ENCODE measurements around the gene CCDC88C. TPM values are rescaled to one million over a fixed set of nuclear protein-coding genes. Genes with fewer than 3 reads are reported as not detected.

CCDC88C gene
- total and polyA plus RNA-seq, 2 donors (not counting 3 experiments of a cell fraction or from before 2014, with no cell fraction given): 11.4 to 52.1 TPM

- no peaks in the 10 kb centered on the region for H3K9me1 ChIP-seq (replicated peaks; ENCODE audit: control insufficient read depth, extremely low read depth, insufficient read depth, low read length)
- BruUV-seq (replicated peaks): no TSS peak
- ChIA-PET POLR2A (interaction anchor here (0.6 kb wide), 1 partner anchor 18 kb away, joined by 3 read pairs; no protein-coding TSS in a partner anchor), CTCF (no interaction called here)
- H3K9ac ChIP-seq (replicated peaks; ENCODE audit: extremely low read depth, insufficient read depth, low read length): no peak overlapping the region
- intact Hi-C loops (cut with micrococcal nuclease): no loop called here
- H3K4me3 ChIP-seq (replicated peaks in 1 of 3; ENCODE audit: insufficient read depth in 1 of 3, low read depth in 1 of 3, low read length in 3 of 3): no peak overlapping the region
- H3K27ac ChIP-seq (ENCODE audit: insufficient read depth, low read depth, low read length): no peak overlapping the region
- H3K79me2 ChIP-seq (ENCODE audit: control insufficient read depth, insufficient read depth, low read length): peaks cover 3% of the 10 kb centered on the region
- no peak overlapping the region for H3K4me2 ChIP-seq (ENCODE audit: insufficient read depth, low read length)
- H3K9me3 ChIP-seq (replicated peaks; ENCODE audit: control insufficient read depth, insufficient read depth, low read length): no peaks in the 10 kb centered on the region
- no peaks in the 10 kb centered on the region for H3K36me3 ChIP-seq (ENCODE audit: control insufficient read depth in 2 of 2, extremely low read depth in 1 of 2, insufficient read depth in 2 of 2, low read length in 2 of 2)
- no peak for DNase-seq (ENCODE audit: low read depth, low spot score)
- TF ChIP-seq JUN (IDR thresholded peaks at IDR 0.05; ENCODE audit: borderline replicate concordance, insufficient read depth, insufficient read length, low read depth): no peak
- TF ChIP-seq MYC (IDR thresholded peaks at IDR 0.05; ENCODE audit: low read depth, low read length): no peak
- no peak for TF ChIP-seq EZH2 (IDR thresholded peaks at IDR 0.05; ENCODE audit: borderline replicate concordance, low read depth, low read length, severe bottlenecking)
- no peak for TF ChIP-seq POLR2A (IDR thresholded peaks at IDR 0.05; ENCODE audit: low read depth, low read length)
- no peak for TF ChIP-seq CTCF (IDR thresholded peaks at IDR 0.05; ENCODE audit: extremely low read depth in 1 of 2, insufficient read depth in 1 of 2, low read depth in 1 of 2, low read length in 2 of 2)
- no peak for TF ChIP-seq POLR2AphosphoS5 (IDR thresholded peaks at IDR 0.05; ENCODE audit: insufficient read depth, low read depth, low read length)
- TF ChIP-seq FOS (IDR thresholded peaks at IDR 0.05; ENCODE audit: borderline replicate concordance, insufficient read depth, low read length): no peak
- no peak for TF ChIP-seq GATA2 (IDR thresholded peaks at IDR 0.05; ENCODE audit: insufficient read depth, insufficient read length, low read depth, low read length)
- no peak for TF ChIP-seq MAX (IDR thresholded peaks at IDR 0.05; ENCODE audit: insufficient read depth, insufficient read length)
- peaks cover 5% of the 10 kb centered on the region for H3K4me1 ChIP-seq (ENCODE audit: control insufficient read depth, extremely low read depth, insufficient read depth, low read length)
- H3K27me3 ChIP-seq (ENCODE audit: control insufficient read depth in 2 of 2, insufficient read depth in 2 of 2, low read length in 2 of 2): no peaks in the 10 kb centered on the region
- H2AFZ ChIP-seq (ENCODE audit: low read depth, low read length): no peak overlapping the region
- no peak for FAIRE-seq
- no peaks in the 10 kb centered on the region for H4K20me1 ChIP-seq (replicated peaks; ENCODE audit: control insufficient read depth, extremely low read depth, insufficient read depth, low read length)
- dilution Hi-C loops (cut with MboI; ENCODE audit: extremely low pct_ligation_motif_present, low sequenced_read_pairs): no loop called here
Observed at GRCh38 chr14:91364524-91365270, 52.9 kb downstream of the CCDC88C start.

Measured in endothelial cell of umbilical vein (primary cell).